MCF 10A (cell line): ENCODE data around the gene CEP85L. TPM values are rescaled to one million over a fixed set of nuclear protein-coding genes. Genes with fewer than 3 reads are reported as not detected.
"Not testable (repeated sequence)": the region's sequence is repeated elsewhere in the genome, so short reads cannot be mapped to it uniquely, and the experiment has no call there.

ENCODE experiments used
- BruUV-seq: library from RNA; stranded (reverse); fragments of 400-500 nt; replicated peaks from 2 replicates; lab custom pipeline; 2021; lab: Mats Ljungman, UMichigan
- CTCF ChIA-PET: fragments of 300-600 bp; sonication (Branson Sonifier 250); formaldehyde crosslinking; extraction: SDS; loops from one replicate; lab custom pipeline; 2021; ENCODE audit warnings: antibody characterized with exemption, inconsistent platforms; lab: Yijun Ruan, JAX
- POLR2A ChIA-PET: fragments of 300-600, 350-650 bp; sonication (Branson Sonifier 250); formaldehyde crosslinking; extraction: SDS; loops from one replicate; lab custom pipeline; 2020; ENCODE audit warnings: antibody characterized with exemption, inconsistent platforms; lab: Yijun Ruan, JAX
- DNase-seq: peaks from one replicate; pipeline ENCODE4 v3.0.0-alpha.2; 2018; ENCODE audit not compliant: unreplicated experiment
- H3K27ac Mint-ChIP-seq: one replicate; pipeline ENCODE4 v1.8.0; 2022; ENCODE audit warnings: mild to moderate bottlenecking, low read depth, mixed read lengths; ENCODE audit not compliant: unreplicated experiment
- H3K27me3 Mint-ChIP-seq: one replicate; pipeline ENCODE4 v1.8.0; 2022; ENCODE audit warnings: mixed read lengths; ENCODE audit not compliant: insufficient read depth, unreplicated experiment
- H3K36me3 Mint-ChIP-seq: one replicate; pipeline ENCODE4 v1.8.0; 2022; ENCODE audit warnings: mild to moderate bottlenecking, moderate library complexity, mixed read lengths; ENCODE audit not compliant: insufficient read depth, unreplicated experiment
- H3K4me1 Mint-ChIP-seq: one replicate; pipeline ENCODE4 v1.8.0; 2022; ENCODE audit warnings: mixed read lengths; ENCODE audit not compliant: insufficient read depth, unreplicated experiment
- H3K4me3 Mint-ChIP-seq: one replicate; pipeline ENCODE4 v1.8.0; 2022; ENCODE audit warnings: mild to moderate bottlenecking, moderate library complexity, mixed read lengths; ENCODE audit not compliant: unreplicated experiment
- H3K9me3 Mint-ChIP-seq: one replicate; pipeline ENCODE4 v1.8.0; 2022; ENCODE audit warnings: mixed read lengths; ENCODE audit not compliant: unreplicated experiment
- CTCF ChIP-seq: fragments of 200-600 bp; IDR thresholded peaks from one replicate; pipeline ENCODE4 v1.8.0; 2022; ENCODE audit warnings: antibody characterized with exemption, mild to moderate bottlenecking; ENCODE audit not compliant: unreplicated experiment
- intact Hi-C: fragments of 100-400 bp; cut with micrococcal nuclease; formaldehyde crosslinking; loops from 2 replicates; pipeline ENCODE4 v1.14.1; 2022
- total RNA-seq: library from RNA; stranded (reverse); gene quantifications from 2 replicates; pipeline ENCODE4 v1.2.3, GENCODE V29; 2022

Gene CEP85L
- total RNA-seq, 1 experiment from 2014 or later: 8.4 TPM

DNA sequence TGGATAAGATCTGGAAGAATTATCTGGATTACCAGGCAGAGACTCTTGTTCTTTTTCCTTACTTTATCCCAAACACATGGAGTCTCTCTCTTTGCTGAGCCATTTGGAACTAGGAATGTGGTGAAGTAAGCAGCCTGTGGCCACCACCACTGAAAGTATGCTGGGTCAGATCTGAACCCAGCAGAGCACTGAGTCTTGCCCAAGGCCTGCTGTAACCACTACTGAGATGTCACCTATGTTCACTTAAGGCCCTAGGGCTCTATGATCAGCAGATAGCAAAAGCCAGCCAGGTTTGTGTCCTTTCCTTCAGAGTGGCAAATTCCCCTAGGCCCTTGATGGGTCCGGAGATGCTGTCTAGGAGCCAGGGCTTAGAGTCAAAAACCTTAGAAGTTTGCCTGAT is 206.6 kb downstream of the CEP85L start:
- no peaks in the 10 kb centered on the region for H3K27me3 Mint-ChIP-seq
- H3K4me1 Mint-ChIP-seq: no peaks in the 10 kb centered on the region
- no peak overlapping the region for H3K4me3 Mint-ChIP-seq
- H3K9me3 Mint-ChIP-seq: peaks cover 23% of the 10 kb centered on the region
- intact Hi-C loops: no loop called here
- H3K36me3 Mint-ChIP-seq: no peaks in the 10 kb centered on the region
- DNase-seq: no peak
- ChIA-PET CTCF (interaction anchor here (0.6 kb wide), 1 partner anchor 218 kb away, joined by 3 read pairs; no protein-coding TSS in a partner anchor), POLR2A (no interaction called here)
- TF ChIP-seq CTCF: no peak
- BruUV-seq: no TSS peak
- H3K27ac Mint-ChIP-seq: no peak overlapping the region

DNA sequence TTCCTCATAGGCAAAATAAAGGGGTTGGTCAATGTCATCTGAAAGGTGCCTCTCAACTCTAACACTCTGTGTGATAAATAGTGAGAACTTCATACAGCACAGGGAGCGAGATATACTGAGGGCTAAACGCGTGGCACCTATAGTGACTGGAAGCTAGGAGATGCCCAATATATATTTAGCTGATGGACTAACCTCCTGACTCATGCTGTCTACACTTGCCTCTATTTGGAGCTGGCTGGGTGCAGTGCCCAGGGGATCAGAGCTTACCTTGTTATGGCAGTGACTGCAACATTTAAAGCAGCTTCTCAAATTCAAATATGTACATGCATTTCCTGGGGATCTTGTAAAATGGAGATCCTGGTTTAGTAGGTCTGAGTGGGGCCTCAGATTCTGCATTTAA is 214.9 kb downstream of the CEP85L start:
- intact Hi-C loops: no loop called here
- no peak for TF ChIP-seq CTCF
- DNase-seq: no peak
- ChIA-PET CTCF (interaction anchor here (0.5 to 0.8 kb wide), 3 partner anchors 27 to 598 kb away, joined by 3 read pairs; no protein-coding TSS in a partner anchor), POLR2A (no interaction called here)
- Mint-ChIP-seq H3K27ac (no peak overlapping the region), H3K27me3 (no peaks in the 10 kb centered on the region), H3K36me3 (no peaks in the 10 kb centered on the region), H3K4me3 (no peak overlapping the region), H3K4me1 (no peaks in the 10 kb centered on the region), H3K9me3 (peaks cover 16% of the 10 kb centered on the region)
- no TSS peak for BruUV-seq

- H3K27ac Mint-ChIP-seq, BruUV-seq, DNase-seq, H3K36me3 Mint-ChIP-seq, intact Hi-C loops, POLR2A ChIA-PET, H3K4me3 Mint-ChIP-seq, H3K4me1 Mint-ChIP-seq, H3K9me3 Mint-ChIP-seq, H3K27me3 Mint-ChIP-seq: not testable (repeated sequence)
- CTCF ChIA-PET: interaction anchor here (0.6 kb wide), 1 partner anchor 458 kb away, joined by 3 read pairs; no protein-coding TSS in a partner anchor
Measured at GRCh38 chr6:118434147-118434546, 217.2 kb downstream of the CEP85L start.

DNA sequence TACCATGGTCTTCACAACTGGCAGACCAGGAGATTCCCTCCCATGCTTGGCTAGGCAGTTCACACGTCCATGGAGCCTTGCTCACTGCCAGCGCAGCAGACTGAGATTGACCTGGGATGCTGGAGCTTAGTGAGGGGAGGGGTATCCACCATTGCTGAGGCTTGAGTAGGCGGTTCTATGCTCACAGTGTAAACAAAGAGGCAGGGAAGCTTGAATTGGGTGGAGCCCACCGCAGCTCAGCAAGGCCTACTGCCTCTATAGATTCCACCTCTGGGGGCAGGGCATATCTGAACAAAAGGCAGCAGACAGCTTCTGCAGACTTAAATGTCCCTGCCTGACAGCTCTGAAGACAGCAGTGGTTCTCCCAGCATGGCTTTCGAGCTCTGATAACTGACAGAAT is 230.1 kb downstream of the CEP85L start:
- H3K36me3 Mint-ChIP-seq, H3K4me1 Mint-ChIP-seq, H3K27ac Mint-ChIP-seq, H3K27me3 Mint-ChIP-seq, DNase-seq, H3K4me3 Mint-ChIP-seq, BruUV-seq, intact Hi-C loops, POLR2A ChIA-PET: not testable (repeated sequence)
- CTCF ChIA-PET: interaction anchor here (0.6 kb wide), 1 partner anchor 159 kb away, joined by 3 read pairs; no protein-coding TSS in a partner anchor
- peaks cover 13% of the 10 kb centered on the region for H3K9me3 Mint-ChIP-seq

DNA sequence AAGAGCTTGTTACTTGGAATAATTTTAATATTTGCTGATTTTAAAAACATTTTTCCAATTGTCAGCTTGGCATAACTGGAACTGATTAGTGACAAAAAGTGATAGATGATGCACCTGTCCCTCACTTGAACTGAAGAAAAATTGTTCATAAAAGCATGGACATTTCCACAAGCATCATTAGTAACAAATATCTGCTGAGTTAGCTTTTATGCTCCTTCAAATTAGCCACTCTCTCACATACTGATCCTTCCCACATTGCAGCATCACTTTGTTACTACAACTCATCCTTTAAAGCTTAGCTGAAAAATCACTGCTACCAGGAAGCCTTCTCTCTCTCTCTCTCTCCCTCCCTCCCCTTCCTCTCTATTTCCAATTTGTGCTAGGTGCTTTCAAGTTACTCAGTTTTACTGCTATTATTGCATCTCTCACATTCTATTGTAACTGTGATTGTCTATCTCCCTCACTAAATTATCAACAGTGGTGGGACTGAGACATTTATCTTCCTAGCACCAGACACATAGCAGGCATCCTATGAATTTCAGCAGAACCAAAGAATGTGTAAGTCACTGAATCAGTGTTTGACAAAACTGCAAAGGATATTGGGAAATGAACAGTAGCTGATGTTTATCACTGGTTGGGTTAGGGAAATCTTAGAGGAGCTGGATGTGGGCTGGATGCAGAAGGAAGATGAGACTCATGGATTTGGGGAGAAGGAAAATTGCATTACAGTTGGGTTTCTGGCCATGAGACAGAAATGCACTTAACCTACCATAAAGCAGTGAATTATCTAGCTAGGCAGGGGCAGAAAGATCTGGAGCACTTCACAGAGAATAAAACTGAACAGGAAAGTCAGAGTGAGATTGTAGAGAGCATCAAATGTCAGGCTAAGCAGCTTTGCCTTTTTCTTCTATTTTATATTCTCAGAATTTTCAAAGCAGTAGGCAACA is 231.7 kb downstream of the CEP85L start:
- Mint-ChIP-seq H3K9me3 (peaks cover 7% of the 10 kb centered on the region), H3K36me3 (no peaks in the 10 kb centered on the region), H3K27ac (no peak overlapping the region), H3K4me1 (no peaks in the 10 kb centered on the region), H3K4me3 (no peak overlapping the region), H3K27me3 (no peaks in the 10 kb centered on the region)
- ChIA-PET POLR2A (no interaction called here), CTCF (interaction anchor here (0.7 to 1.4 kb wide), 2 partner anchors 37 to 98 kb away, joined by 3 to 4 read pairs; no protein-coding TSS in a partner anchor)
- TF ChIP-seq CTCF: no peak
- BruUV-seq: no TSS peak
- intact Hi-C loops: no loop called here
- no peak for DNase-seq
